ENCODE results near the gene OLIG3.

- no peak for TF ChIP-seq CTCF (IDR thresholded peaks at IDR 0.05)
- TF ChIP-seq POLR2A (IDR thresholded peaks at IDR 0.05): no peak
Measured at GRCh38 chr6:137512757-137513605, 18.8 kb upstream of the OLIG3 start.

Data from tibial nerve (tissue), 3 donors.